Activated effector memory CD4-positive, alpha-beta T cell treated with anti-CD3 and anti-CD28 coated beads, Interleukin-2, amount 50 U/mL, for 16 hours (primary cell): ENCODE data around the gene STIP1.

Experiments used
- DNase-seq: peaks from one replicate; pipeline ENCODE4 v3.0.0-alpha.2; 2020

The STIP1 gene

GRCh38 chr11:64224891-64225607 is 39.1 kb downstream of the STIP1 start:
- no peak for DNase-seq

- DNase-seq, result peak; percentile 98
Observed at GRCh38 chr11:64225608-64226506, 39.9 kb downstream of the STIP1 start, which contains the start of the genes NUDT22 and TRPT1. Gene NUDT22 (plus strand): TSS chr11:64226274. CDS start chr11:64226653, 379 bp downstream. Gene TRPT1 (minus strand): TSS chr11:64226186. CDS start chr11:64225860, 326 bp downstream.

- peak; percentile 83 for DNase-seq
Observed at GRCh38 chr11:64226507-64227051, 40.6 kb downstream of the STIP1 start.

DNA sequence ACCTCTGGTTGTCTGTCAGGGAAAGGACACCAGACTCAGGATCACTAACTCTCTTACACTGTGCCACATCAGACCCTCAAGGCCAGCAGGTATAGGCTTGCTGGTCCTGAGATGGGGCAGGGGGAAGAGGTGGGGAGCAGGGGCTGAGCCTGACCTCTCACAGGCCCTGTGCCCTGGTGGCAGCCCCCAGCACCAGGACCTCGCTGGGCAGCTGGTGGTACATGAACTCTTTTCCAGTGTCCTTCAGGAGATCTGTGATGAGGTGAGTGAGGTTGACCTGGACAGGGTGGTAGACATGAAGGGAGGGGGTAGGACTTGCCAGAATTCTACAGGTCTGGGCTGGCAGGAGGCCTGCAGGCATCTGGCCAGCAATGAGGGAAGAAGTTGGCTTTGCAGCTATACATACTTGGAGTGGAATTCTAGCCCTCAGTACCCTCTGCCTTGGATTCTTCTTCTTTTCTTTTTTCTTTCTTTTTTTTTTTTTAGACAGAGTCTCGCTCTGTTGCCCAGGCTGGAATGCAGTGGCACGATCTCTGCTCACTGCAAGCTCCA is 41.5 kb downstream of the STIP1 start:
- no peak for DNase-seq

DNA sequence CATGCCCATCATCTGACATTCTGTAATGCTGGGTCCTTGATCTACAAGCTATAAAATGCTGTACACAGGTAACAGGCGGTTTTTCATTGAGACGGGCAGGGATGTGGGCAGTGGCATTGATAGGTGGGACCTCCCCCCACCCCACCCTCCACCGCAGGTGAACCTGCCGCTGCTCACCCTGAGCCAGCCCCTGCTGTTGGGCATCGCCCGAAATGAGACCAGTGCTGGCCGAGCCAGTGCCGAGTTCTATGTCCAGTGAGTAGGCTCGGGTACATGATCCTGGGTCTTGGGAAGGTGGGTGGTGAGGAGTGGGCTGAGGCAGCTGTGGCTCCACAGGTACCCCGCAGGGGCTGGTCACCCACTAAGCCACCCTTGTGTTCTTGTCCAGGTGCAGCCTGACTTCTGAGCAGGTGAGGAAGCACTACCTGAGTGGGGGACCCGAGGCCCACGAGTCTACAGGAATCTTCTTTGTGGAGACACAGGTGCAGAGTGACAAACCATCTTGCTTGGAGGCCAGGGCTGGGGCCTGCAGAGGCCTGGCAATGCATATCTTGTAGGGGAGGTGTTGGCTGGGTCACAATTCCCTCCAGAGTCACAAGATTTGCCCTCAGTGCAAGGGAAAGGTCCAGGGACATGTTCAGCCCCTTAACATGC is 43.2 kb downstream of the STIP1 start:
- DNase-seq, result no peak

- DNase-seq, result no peak
Observed at GRCh38 chr11:64229744-64230170, 43.8 kb downstream of the STIP1 start.

DNA sequence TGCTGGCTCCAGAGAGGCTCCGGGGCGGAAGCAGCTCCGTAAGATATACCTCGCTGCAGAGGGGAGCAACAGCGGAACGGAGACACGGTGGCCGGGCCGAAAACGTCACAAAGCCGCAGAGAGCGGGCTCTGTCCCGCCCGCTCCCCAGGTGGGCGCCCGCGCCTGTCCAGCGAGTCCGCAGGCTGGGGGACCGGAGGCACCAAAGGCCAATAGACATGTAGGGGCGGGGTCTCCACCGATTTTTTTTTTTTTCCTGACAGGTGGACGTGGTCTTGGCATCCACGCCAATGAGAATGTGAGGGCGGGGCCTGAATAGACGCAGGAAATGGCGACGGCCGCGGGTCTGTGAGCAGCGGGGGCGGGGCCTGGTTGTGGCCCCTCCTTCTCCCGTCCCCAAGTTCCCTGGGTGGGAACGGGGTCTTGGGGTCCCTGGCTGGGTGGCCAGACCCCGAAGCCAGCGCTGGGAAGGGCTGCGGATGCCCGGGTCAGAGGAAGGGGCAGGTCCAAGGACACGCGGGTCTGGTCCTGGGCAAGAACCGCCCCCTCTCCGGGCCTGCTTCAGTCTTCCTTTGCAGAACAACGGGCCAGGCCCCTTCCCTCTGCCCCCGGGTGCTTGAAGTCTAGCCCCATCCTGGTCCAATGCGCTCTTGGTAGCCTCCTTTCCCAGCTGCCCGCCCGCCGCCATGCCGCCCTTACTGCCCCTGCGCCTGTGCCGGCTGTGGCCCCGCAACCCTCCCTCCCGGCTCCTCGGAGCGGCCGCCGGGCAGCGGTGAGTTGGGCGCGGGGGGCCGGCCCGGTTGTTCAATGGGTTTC is 44.4 kb downstream of the STIP1 start, which contains the start of gene DNAJC4:
TSS of gene DNAJC4 (plus strand) at position 378 of the 814 bp plus-strand sequence. CDS start at position 685, 307 bp downstream.
- DNase-seq, result peak; percentile 95

DNA sequence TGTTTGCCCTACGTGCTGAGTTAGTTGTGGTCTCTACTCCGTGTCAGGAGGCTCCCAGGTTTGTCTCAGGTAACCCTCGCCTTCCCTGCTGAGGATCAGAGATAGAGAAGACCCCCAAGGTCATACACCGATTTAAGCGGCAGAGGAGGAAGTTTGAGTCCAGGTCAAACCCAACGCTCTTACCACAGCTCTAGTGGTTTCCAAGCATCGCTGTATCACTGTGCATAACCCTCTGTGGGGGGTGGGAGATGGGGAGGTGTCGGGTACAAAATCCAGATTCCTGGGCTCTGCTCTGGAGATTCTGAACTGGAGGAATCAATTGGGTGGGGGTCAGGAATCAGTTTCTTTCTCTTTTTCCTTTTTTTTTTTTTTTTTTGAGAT is 45.0 kb downstream of the STIP1 start:
- no peak for DNase-seq

DNA sequence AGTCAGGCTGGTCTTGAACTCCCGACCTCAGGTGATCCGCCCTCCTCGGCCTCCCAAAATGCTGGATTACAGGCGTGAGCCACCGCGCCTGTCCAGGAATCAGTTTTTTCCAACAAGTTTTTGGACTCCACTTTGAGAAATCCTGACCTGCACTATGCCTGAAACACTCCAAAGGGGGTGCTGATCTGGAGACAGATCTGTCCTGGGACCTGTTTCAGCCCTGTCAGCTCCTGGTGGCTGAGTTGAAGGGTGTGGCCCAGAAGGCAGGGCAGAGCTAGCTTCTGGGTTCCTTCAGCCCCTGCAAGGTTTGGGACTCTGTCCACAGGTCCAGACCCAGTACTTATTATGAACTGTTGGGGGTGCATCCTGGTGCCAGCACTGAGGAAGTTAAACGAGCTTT is 45.6 kb downstream of the STIP1 start:
- DNase-seq, result no peak

DNA sequence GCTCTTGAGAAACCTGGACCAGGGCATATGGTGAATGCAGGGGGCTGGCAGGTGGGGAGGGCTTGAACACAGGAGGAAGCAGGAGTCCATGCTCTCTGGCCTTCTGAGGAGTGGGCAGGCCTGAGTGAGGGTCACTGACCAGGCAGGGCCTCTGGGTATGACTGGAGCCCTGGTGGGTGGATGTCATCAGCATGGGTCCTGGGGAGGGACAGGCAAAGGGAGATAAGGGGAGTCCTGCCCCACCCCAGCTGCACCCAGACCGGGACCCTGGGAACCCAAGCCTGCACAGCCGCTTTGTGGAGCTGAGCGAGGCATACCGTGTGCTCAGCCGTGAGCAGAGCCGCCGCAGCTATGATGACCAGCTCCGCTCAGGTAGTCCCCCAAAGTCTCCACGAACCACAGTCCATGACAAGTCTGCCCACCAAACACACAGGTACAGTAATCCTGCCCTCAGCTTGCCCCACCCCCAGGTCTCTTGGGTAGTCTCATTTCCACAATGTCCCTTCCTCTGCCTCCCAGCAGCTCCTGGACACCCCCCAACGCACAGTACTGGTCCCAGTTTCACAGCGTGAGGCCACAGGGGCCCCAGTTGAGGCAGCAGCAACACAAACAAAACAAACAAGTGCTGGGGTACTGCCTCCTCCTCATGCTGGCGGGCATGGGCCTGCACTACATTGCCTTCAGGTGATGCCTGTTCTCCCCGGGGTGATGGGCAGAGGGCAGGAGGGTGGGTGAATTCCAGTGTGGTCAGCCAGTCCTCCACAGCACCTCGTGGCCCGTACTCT is 46.4 kb downstream of the STIP1 start:
- DNase-seq, result no peak

GRCh38 chr11:64232967-64233315 is 47.0 kb downstream of the STIP1 start:
- no peak for DNase-seq

- peak; percentile 91 for DNase-seq
Observed at GRCh38 chr11:64233913-64234586, 48.1 kb downstream of the STIP1 start, which contains the start of gene VEGFB. Gene VEGFB (plus strand): TSS chr11:64234584. CDS start chr11:64234834, 250 bp downstream.

DNA sequence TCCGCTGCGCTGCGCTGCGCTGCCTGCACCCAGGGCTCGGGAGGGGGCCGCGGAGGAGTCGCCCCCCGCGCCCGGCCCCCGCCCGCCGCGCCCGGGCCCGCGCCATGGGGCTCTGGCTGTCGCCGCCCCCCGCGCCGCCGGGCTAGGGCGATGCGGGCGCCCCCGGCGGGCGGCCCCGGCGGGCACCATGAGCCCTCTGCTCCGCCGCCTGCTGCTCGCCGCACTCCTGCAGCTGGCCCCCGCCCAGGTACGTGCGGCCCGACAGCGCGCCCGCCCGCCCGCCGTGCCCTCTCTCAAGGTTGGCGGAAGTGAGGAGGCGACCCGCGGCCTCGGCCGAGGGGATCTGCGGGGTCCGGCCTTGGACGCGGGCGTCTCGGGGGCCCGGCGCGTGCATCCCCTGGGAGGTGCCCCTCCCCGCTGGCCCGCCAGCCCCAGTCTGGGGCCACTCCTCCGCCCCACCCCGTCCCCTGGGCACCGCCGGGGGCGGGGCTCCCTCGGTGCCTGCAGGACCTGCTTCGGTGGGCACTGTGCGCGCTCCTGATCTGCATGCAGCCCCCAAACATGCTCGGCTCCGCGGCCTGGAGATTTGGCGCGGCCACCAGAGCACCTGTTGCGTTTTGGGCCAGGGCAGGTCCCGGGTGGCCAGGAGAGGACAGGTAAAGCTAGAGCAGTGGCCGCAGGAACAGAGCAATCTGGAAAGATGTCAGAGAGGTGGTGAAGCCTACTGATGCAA is 48.8 kb downstream of the STIP1 start:
- peak; percentile 86 for DNase-seq

GRCh38 chr11:64235437-64236161 is 49.6 kb downstream of the STIP1 start:
- no peak for DNase-seq

GRCh38 chr11:64237484-64237951 is 51.5 kb downstream of the STIP1 start:
- DNase-seq, result no peak

GRCh38 chr11:64238076-64238475 is 52.1 kb downstream of the STIP1 start:
- no peak for DNase-seq

- DNase-seq, result no peak
Observed at GRCh38 chr11:64238999-64239398, 53.0 kb downstream of the STIP1 start.

- DNase-seq, result no peak
Observed at GRCh38 chr11:64239662-64240434, 53.9 kb downstream of the STIP1 start.
